MV-4-11 (cell line): ENCODE measurements around the gene PACS1.
A peak's percentile ranks its signal among the peaks of the same experiment; 100 is the strongest.
"Not testable (repeated sequence)": the region's sequence is repeated elsewhere in the genome, so short reads cannot be mapped to it uniquely, and the experiment has no call there.

Experiments used
- DNase-seq: peaks from one replicate; lab custom pipeline; 2025; lab: John Stamatoyannopoulos, UW

Gene PACS1

DNA sequence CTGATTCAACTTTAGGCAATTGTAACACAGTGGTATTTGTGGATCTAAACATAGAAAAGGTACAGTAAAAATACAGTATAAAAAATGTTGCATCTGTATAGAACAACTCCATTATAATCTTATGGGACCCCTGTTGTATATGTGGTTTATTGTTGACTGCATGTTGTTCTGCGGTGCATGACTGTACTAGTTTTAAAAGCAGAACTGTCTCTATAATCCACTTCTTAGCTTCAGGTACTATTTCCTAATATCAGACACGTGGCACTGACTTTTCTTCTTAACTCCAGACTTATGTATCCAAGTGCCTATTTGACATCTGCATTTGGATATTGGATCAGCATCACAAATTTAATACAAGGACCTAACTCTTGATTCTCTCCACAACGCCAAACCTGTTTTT, 41.1 kb downstream of the PACS1 start:
- DNase-seq, result no peak

DNA sequence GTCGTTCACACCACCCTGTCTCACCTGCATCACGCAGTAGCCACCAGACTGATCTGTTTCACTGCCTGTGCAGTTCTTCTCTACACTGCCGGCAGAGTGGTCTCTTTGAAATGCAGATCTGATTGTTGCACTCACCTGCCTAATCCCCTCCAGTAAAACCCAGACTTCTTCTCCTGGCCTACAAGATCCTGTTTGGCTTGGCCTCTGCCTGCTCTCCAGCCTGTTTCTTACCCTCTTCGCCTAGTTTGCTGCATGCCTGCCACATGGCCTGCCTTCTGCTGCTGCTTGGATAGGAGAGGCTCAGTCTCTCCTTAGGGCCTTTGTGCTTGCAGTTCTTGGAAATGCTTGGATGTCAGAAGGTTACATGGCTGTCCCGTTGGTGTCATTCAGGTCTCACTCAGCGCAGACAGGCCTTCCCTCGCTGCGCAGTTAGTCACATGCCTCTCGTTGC, 42.0 kb downstream of the PACS1 start:
- DNase-seq, result no peak

DNA sequence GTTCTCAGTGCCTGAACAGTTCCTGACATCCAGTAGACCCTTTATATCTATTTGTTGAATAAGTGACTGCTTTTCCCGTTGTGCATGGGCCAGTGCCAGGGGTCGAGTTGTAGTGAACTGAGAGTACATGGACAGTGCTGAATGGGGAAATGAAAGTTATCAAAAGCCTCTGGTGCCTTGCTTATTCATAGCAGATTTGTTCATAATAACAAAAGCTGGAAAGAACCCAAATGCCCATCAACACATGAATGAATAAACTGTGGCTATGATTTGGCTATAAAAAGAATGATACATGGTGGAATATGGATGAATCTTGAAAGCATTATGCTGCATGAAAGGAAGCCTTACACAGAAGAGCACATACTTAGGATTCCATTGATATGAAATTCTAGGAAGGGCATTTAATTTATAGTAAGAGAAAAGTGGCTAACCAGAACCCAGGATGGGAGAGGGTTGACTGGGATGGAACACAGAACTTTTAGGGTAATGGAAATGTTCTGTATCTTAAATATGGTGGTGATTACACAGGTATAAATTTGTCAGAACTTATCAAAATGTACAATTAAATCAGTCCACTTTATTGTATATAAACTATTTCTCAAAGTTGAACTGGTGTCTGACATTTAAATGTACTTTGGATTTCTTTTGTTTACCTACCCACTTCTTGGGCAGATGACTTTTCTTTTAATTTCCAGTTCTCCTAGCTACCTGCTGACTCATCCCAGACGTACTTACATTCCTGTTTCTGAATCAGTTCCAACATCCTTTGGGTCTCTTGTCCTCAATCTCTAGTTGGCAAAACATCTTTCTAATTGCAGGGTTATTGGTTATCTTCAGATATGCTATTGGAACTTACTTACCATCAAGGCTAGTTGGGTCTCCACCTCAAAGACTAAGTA, 42.8 kb downstream of the PACS1 start:
- DNase-seq, result peak; percentile 64

DNA sequence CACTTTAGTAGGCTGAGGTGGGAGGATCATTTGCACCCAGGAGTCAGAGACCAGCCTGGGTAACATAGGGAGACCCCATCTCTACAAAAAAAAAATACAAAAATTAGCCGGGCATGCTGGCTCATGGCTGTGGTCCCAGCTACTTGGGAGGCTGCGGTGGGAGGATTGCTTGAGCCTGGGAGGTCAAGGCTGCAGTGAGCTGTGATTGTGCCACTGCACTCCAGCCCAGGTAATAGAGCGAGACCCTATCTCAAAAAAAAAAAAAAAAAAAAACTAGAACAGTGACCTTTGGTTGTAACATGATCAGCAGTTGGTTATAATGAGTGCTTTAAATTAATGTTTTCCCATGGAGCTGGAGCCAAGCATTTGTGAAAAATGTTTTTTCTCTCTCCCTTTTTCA, 44.9 kb downstream of the PACS1 start:
- DNase-seq, result not testable (repeated sequence)

DNA sequence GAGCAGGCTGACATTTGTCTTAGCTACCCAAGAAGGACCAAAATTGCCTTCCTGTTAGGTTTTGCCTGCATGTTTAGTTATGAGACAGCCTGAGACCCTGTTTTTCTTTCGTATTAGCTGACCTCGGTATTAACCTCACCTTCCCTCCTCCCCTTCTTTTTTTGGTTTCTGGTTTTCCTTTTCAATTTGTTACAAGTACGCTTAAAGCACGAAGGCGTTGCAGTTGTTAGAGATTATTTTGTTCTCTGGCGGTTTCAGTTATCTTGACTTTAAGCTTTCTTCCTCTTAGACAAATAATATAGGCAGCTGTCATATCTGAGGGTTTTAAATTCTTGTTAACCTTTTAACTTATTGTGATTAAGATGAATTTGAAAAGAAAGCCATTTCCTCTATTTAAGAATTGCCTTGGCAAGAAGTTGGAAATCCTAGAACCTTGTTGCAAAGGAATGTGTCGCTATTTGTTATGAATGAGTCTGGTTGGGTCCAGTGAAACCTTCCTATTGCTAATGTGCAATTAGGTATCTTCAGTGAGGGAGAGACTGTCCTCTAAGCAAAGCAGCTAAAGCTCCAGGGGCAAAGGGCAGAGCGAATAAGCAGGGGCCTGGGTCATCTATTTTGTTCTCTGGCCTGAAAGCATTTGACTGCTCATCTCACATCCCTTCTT, 45.7 kb downstream of the PACS1 start:
- no peak for DNase-seq

DNA sequence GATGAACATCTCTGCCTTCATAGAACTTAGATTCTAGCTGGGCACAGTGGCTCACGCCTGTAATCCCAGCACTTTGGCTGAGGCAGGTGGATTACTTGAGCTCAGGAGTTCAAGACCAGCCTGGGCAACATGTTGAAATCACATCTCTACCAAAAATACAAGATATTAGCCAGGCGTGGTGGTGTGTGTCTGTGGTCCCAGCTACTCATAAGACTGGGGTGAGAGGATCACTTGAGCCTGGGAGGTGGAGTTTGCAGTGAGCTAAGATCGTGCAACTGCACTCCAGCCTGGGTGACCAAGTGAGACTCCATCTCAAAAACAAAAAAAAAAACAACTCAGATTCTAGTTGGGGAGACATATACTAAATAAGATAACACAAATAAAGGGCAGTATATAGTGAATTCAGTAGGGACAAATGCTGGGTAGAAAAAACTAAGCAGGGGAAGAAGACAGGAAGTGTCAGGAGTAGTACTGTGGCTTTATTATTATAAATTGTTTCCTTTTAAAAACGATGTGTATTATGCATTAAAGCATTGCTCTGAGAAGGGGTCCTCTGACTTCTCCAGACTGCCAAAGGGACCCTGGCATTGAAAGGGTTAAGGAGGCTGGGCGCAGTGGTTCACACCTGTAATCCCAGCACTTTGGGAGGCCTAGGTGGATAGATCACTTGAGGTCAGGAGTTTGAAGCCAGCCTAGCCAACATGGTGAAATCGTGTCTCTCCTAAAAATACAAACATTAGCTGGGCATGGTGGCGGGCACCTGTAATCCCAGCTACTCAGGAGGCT, 46.7 kb downstream of the PACS1 start:
- DNase-seq, result no peak

DNA sequence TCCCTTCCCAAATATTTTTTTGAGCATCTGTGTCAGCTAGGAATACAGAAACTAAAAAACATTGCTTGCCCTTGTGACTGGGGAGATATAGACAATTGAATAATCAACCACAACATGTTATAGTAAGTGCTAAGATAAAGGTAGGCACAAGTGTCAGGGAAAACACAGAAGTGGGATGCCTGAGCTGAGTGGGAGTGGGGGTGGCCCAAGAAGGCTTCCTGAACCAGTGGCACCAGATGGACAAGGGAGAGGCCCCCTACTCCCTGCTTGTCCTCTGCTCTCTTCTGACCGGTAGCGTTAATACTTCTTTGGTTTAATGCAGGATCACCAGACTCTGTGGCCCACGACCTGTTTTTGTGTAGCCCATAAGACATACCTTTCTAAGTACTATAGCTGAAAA, 48.8 kb downstream of the PACS1 start:
- no peak for DNase-seq

DNA sequence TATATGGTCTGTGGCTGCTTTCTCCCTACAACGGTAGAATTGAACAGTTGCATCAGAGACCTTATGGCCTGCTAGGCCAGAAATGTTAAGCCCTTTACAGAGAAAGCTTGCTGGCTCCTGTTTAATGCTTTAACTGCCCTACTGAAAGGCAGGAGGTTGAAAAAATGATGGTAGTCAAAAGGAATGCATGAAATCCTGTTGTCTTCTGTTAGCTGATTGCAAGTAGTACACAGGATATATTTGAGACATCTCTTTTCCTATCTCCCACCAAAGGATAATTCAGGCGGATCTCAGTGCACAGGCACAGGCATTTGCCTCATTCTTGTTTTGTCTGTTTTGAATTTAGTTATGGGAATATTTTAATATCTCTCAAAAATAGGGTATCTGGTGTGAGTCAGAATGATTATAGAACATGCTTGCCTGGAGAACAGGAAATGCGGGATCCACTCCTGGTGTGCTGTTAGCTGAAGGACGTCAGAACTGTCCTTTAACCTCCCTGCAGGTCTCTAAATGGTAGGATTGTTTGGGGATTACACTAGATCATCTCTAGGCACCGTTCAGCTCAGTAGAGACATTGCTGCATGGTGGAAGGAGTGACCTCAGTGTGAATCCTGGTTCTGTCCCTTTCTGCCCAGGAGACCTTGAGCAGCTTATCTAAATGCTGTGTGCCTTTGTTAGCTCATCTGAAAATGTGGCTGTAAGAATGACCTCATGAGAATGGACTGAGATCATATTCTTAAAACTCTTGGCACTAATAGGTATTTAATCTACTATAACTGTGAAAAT, 49.5 kb downstream of the PACS1 start:
- DNase-seq, result peak; percentile 4

DNA sequence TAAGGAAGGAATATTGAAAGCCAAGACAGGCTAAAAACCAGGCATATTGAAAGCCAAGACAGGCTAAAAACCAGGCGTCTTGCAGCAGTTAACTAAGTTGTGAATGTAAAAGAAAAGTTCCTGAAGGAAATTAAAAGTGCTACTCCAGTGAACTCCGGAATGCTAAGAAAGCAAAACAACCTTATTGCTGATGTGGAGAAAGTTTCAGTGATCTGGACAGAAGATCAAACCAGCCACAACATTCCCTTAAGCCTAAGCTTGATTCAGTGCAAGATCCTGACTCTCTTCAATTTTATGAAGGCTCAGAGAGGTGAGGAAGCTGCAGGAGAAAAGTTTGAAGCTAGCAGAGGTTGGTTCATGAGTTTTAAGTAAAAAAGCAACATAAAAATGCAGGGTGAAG, 51.4 kb downstream of the PACS1 start:
- DNase-seq, result no peak

DNA sequence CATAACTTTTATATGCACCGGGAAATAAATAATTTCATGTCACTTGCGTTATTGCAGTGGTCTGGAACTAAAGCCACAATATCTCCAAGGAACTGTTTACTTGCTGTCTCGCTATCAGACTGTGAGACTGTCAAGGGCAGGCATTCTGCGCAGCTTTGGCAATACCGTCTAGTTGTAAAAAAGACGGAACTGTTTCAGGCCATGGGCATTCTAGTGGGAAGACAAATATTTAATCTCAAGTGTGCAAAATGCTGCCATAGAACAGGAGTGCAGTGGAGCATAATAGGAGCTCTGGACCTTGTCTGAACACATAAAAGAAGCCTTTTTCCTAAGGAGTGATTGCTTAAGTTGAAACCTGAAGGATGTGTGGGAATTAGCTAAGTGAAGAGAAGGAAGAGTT, 53.8 kb downstream of the PACS1 start:
- DNase-seq, result no peak

DNA sequence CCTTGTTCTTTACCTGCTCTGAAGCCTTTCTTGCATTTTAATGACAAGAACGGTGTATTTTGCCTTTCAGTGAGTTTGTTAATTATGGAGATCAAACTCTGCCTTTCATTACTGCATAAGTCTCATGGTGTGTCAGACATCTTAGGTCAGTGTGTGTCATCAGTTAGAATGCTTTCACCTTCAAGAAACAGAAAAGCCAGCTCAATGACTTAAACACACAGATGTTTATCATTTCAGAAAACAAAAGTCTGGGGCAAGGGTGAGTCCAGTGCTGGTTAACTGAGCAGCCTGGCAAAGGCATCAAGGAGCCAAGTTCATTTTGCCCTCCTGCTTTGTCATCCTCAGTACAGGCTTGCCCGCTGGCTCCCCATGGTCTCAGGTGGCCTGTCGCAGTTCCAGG, 54.5 kb downstream of the PACS1 start:
- DNase-seq, result no peak

DNA sequence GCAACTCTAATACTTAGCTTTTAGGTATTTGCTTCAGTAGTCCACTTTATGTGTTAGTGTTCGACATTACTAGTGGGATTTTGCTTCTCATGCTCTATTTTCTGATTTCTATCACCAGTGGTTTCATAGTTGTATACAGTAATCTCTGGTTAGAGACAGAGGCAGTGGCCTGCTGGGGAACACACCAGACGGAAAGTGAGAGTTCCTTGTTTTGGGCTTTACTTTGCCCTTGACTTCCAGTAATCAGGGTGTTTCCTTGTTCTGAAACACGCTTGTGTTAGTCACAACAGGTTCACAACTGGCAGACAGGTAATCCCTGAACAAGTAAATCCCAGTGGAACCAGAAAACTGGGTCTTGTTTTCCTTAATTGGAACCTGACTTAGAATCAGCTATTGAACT, 56.0 kb downstream of the PACS1 start:
- peak; percentile 36 for DNase-seq

DNA sequence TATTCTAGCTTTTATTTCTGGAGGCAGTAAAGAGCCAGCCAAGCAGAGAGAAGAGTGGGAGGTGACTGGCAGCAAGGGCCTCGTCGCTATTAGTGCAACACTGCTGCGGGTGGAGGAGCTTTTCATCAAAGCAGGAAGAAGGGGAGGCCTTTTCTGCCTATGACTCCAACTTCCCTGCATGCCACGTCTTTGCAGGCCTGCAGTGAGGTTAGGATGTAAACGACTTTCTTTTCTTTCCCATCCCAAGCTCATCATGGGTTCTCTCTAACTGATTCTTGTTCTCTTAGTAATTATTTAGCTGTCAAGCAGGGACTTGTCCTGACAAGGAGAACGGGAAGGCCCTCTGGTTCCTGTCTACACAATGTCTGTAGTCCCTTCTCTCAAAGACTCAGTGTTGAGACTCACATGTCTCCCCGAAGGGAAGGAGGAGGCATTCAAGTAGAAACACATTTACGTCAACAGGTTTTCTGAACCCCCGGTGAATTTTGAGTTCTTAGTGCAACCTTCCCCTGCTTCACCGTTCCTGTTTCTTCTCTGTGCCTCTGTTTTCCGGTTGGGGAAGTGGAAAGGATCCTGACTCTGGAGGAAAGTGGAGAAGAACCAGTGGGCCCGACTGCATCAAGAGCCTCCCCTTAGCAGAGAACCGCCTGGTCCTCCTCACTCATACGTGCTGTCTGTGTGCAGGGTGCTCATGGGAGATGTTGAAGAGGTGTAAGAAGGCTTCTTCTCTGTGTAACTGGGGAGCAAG, 56.9 kb downstream of the PACS1 start:
- DNase-seq, result peak; percentile 41

DNA sequence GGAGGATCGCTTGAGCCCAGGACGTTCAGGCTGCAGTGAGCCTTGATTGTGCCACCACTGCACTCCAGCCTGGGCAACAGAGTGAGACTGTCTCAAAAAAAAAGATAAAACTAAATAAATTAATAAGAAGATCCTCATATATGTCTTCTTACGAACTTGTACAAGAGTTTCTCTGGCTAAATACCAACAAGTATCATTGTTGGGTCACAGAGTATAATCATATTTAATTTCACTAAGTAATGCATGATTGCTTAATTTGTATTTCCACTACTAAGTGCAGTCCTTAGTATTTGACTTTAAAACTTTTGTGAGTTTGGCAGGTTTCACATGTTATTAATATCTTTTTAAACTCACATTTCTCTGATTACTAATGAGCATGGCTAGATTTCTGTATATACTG, 60.9 kb downstream of the PACS1 start:
- no peak for DNase-seq

DNA sequence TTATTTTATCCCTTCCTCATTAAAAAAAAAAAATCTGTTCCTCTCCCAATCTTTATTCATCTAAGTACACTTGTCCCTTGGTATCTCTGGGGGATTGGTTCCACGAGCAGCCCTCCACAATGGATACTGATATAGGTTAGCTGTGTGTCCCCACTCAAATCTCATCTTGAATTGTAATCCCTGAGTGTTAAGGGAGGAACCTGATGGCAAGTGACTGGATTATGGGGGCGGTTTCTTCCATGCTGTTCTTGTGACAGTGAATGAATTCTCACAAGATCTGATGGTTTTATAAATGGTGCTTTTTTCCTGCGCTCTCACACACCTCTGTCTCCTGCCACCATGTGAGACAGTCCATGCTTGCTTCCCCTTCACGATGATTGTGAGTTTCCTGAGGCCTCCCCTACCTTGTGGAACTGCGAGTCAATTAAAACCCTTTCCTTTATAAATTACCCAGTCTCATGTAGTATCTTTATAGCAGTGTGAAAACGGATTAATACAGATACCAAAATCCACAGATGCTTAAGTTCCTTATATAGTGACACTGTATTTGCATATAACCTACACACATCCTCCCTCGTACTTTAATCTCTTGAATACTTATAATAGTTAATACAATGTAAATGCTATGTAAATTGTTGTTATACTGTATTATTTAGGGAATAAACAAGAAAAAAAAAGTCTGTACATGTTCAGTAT, 62.0 kb downstream of the PACS1 start:
- no peak for DNase-seq

DNA sequence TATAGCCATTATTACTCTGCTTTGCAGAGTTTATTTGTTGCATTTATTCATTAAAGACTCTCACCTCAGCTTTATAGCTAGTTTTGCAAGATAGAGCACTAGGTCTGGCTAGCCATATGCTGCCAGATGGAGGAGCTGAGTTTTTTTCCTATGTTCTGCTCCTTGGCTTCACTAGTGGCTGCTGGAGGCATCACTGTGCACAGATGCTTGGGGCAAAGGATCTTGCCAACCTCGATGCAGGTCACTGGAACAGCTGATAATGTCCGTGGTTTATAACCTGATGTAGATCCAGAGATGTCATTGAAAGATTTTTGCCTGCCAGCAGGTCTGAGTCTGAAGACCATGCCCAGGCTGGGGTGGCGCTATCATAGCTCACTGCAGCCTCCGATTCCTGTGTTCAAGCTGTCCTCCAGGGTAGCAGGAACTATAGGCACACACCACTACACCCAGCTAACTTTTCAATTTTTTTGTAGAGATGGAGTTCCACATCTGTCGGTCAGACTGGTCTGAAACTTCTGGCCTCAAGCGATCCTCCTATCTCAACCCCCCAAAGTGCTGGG, 63.2 kb downstream of the PACS1 start:
- no peak for DNase-seq

DNA sequence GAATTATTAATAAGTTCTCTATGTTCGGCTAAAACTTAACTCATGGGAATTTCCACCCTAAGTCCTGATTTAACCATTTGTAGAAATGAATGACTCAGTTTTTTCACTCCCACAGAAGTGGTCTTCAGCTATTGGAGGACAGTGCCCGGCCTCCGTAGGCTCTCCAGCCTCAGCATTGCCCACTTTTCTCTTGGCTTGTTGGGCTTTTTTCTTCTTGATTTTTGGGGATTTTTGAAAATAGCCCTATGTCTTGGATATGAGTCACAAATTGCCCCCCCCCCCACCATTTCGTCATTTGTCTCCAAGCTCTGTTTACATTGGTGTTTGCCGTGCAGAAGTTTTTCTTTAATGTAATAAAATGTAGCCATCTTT, 66.7 kb downstream of the PACS1 start:
- DNase-seq, result no peak

DNA sequence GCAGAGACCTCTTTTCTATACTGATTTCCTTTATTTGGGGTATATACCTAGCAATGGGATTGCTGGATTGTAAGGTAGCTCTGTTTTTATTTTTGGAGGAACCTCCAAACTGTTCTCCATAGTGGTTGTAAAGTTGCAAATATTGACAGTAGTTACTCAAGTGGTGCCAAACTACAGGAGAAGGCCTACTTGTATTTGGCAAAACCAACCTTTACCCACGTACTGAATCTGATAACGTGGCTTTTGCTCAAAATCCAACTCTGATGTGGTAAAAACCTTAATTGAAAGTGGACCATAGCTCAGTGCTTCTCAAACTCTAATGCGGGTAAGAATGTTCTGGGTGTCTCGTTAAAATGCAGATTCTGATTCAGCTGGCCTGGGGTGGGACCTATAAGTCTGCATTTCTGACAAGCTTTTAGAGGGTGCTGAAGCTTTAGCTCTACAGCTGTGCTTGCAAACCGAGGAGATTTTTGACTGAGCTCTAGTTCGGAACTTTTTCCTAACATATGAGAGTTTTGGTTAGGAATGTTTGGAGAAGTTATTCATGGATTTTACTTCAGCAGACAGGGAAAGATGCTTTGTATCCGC, 69.8 kb downstream of the PACS1 start:
- DNase-seq, result no peak

DNA sequence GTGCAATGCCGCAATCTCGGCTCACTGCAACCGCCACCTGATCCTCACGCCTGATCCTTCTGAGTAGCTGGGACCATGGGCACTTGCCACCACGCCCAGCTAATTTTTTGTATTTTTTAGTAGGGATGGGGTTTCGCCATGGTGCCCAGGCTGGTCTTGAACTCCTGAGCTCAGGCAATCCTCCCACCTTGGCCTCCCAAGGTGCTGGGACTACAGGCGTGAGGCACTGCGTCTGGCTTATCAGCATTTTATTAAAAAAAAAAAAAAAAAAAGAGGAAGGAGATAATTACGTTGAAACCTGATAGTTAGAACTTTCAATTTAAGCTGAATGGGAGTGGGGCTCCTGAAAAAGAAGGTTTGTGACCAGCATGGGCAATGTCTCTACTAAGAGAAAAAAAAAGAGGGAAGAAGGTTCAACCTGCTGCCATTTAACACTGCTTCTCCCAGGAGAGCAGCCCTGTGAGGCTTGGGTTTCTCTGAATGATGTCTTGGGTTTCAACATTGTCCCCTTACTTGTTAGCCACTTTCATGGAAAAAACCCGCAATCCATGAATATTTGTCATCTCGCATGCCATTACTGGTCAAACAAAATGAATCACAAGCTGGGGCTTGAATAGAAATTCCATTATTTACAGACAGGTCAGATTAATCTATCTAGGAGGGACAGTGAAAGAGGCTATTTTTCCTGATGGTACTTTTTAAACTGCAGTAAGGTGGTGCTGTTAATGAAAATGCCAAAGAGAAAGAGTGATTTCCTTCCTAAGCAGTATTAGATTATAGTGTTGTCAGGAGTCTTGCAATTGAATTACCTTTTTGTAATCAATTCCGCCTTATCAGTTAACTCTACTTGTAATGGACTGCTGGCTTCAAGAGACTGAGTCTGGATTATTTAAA, 72.5 kb downstream of the PACS1 start:
- DNase-seq, result peak; percentile 17
